ENCODE results near the gene SERPINB10.

Gene SERPINB10

GRCh38 chr18:63947051-63947790 is 39.5 kb downstream of the SERPINB10 start:
- DNase-seq (ENCODE audit: low read depth in 2 of 2): no peak

DNA sequence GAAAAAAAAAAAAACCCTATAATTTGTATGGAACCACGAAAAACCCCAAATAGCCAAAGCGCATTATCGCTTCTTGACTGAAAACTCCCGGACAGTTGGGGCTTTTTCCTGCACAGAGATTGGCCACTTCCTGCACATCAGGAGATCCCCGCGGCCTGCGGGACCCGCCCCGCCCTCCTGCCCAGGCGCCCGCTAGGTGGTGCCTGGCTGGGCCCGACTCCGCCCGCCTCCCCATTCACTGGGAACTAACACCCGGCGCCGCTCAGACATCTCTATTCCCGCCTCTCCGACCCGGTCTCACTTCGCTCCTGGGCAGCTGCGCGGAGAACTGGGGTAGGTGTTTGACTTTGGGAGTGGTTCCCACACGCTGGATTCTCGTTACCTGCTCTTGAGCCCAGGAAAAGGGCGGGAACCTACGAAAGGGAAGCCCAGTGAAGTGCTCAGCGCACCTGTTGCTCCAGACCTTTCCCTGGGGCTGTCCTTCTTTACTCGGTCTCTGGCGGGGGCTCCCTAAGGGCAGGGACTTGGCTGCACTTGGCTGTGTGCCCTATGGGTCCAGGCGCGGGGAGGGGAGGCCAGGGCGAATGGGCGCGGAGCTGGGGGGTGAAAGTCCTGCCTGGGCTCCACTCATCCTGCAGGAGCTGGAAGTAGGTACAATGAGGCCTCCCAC is 41.4 kb downstream of the SERPINB10 start, which contains the start of gene HMSD:
TSS of gene HMSD (plus strand) at position 234 of the 670 bp plus-strand sequence. CDS start 4,155 bp downstream, outside the sequence.
- DNase-seq (ENCODE audit: low read depth in 2 of 2): peak; percentile 17 to 28

- DNase-seq (ENCODE audit: low read depth in 2 of 2): no peak
These were observed 43.5 kb downstream of the SERPINB10 start for GRCh38 chr18:63951302-63951705.

- no peak for DNase-seq (ENCODE audit: low read depth in 2 of 2)
These were observed 46.1 kb downstream of the SERPINB10 start for GRCh38 chr18:63953811-63954210.

DNA sequence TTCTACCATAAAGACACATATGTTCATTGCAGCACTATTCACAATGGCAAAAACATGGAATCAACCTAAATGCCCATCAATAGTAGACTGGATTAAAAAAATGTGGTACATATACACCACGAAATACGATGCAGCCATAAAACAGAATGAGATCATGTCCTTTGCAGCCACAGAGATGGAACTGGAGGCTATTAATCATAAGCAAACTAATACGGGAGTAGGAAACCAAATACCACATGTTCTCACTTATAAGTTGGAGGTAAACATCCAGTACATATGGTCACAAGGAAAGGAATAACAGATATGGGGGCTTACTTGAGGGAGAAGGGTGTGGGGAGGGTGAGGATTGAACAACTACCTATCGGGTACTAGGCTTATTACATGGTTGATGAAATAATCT is 49.0 kb downstream of the SERPINB10 start:
- no peak for DNase-seq (ENCODE audit: low read depth in 2 of 2)

DNA sequence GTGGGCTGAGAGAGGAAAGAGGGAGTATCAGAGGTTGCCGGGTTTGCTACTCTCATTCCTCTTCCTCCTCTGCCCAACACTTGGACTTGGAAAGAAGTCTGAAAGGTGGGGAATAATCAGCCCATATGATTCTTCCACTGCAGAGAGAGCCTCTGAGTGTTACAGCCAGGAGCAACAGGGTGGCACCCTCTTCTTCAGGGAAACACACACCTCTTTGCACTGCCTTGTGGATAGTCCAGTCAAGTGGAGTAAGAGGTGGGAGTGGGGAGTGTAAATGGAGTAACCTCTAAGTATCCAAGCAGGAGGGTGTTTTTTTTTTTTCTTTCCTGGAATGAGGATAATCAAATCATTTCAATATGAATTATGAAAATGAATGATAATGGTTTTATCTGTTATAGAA is 53.1 kb downstream of the SERPINB10 start:
- no peak for DNase-seq (ENCODE audit: low read depth in 2 of 2)

GRCh38 chr18:63961435-63961980 is 53.8 kb downstream of the SERPINB10 start:
- no peak for DNase-seq (ENCODE audit: low read depth in 2 of 2)

- no peak for DNase-seq (ENCODE audit: low read depth in 2 of 2)
These were observed 54.4 kb downstream of the SERPINB10 start for GRCh38 chr18:63962137-63962536.

- DNase-seq (ENCODE audit: low read depth in 2 of 2): peak in 1 of 2 donors; percentile 39
These were observed 56.0 kb downstream of the SERPINB10 start for GRCh38 chr18:63963615-63964256.

- no peak for DNase-seq (ENCODE audit: low read depth in 2 of 2)
These were observed 57.1 kb downstream of the SERPINB10 start for GRCh38 chr18:63964908-63965307.

- no peak for DNase-seq (ENCODE audit: low read depth in 2 of 2)
These were observed 58.1 kb downstream of the SERPINB10 start for GRCh38 chr18:63965716-63966330.

- peak; percentile 67 to 71 for DNase-seq (ENCODE audit: low read depth in 2 of 2)
These were observed 62.4 kb downstream of the SERPINB10 start, which contains the start of gene SERPINB8 for GRCh38 chr18:63969942-63970808. TSS of gene SERPINB8 (plus strand) at chr18:63970081. CDS start at chr18:63978309, 8,228 bp downstream.

DNA sequence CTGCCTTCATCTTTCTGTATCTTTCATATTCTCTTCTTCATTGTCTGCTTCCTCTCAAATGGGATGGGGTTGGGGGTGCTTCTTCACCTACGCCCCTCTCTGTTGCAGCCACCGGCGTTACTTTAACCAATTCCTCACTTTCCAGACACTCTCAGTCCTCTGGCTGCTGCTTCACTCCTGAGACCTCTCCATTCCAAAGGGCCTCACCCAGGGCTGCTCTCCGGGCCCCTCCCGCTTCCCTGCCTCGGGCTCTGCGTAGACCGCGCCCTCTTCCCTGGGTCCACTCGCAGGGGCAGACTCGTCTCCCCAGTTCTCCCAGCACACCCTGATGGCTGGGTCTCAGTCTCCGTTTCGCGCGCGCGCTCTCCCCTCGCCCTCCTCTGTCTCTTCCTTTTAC is 63.0 kb downstream of the SERPINB10 start:
- no peak for DNase-seq (ENCODE audit: low read depth in 2 of 2)

- no peak for DNase-seq (ENCODE audit: low read depth in 2 of 2)
These were observed 63.7 kb downstream of the SERPINB10 start for GRCh38 chr18:63971320-63972001.

DNA sequence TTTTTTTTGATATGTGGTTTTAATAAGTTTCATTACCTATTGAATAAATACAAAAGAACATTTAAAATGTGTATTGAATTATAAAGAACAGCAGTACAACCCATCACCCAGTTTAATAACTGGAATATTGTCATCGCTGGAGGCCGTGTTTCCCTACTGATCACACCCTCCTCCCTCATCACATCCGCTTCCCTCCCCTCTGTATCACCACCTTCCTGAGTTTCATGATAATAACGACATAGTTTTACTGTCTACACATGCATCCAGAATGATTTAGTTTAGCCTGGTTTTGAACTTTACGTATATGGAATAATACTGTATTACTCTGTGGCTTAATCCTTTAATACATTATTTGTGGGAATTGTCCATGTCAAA is 64.2 kb downstream of the SERPINB10 start:
- DNase-seq (ENCODE audit: low read depth in 2 of 2): no peak

DNA sequence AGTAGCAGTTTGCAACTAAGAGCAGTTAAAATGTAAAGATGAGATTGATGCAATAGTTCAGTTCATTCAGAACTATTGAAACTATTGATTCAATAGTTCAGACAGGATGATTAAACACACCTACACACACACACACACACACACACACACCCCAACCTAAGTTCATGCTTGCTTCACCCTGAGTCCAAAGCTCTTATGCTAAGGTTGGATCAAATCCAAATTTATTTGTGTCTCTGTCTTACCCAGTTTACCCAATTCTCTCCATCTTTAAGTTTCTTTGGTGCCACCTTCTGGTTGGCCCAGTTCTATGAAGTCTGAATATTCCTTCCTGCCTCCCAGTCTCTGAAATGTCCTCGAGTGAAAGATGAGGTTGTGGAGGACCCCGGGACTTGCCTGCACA is 67.2 kb downstream of the SERPINB10 start:
- DNase-seq (ENCODE audit: low read depth in 2 of 2): no peak

GRCh38 chr18:63975628-63976027 is 67.9 kb downstream of the SERPINB10 start:
- no peak for DNase-seq (ENCODE audit: low read depth in 2 of 2)

- DNase-seq (ENCODE audit: low read depth in 2 of 2): no peak
These were observed 69.3 kb downstream of the SERPINB10 start for GRCh38 chr18:63977040-63977439.

- DNase-seq (ENCODE audit: low read depth in 2 of 2): no peak
These were observed 71.7 kb downstream of the SERPINB10 start for GRCh38 chr18:63979409-63979920.

DNA sequence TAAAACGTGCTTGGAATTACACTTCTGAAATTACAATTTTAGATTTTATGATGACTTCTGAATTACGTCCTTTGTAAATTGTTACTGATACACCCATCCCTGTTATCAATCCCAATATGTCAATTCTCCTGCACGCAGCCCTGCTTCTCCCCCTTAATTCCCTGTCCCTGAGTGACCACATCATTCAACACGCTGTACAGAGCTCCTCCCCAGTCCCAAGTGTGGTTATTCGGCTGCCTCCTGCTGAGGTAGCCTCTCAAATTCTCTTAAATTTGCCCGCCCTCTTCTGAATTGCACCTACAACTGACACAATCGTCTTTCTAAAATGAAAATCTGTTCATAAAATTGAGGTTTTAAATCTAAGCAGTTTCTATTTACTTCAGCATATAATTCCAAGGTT is 72.3 kb downstream of the SERPINB10 start:
- no peak for DNase-seq (ENCODE audit: low read depth in 2 of 2)
